ENCODE measurements around the gene LRIG2. TPM values are rescaled to one million over a fixed set of nuclear protein-coding genes. Genes with fewer than 3 reads are reported as not detected.

Gene LRIG2
- total RNA-seq, 1 donor from 2014 or later, result 17.9 TPM

DNA sequence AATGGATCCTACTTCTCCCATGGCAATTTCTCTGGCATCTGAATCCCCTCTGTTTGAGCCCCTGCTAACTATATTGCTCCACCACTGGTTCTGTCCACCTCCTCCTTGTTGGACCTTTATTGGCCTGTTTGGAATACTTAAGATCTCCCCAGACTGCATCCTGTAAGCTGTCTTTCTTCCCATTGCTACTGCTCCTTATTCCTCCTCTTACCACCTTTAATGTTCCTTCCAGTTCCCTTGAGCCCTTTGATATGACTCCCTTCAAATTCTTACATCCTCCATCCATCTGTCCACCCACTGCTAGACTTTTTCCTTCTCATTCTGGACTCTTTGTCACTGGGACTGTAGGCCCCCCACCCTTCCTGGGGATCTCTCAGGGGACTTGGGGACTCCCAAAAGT lies 31.0 kb downstream of the LRIG2 start:
- no peak overlapping the region for H3K4me3 Mint-ChIP-seq
- no peaks in the 10 kb centered on the region for H3K27me3 Mint-ChIP-seq (ENCODE audit: low read depth)
- no peak overlapping the region for H3K27ac Mint-ChIP-seq (ENCODE audit: unreplicated experiment)
- no peaks in the 10 kb centered on the region for H3K9me3 Mint-ChIP-seq
- H3K4me1 Mint-ChIP-seq, result no peaks in the 10 kb centered on the region
- TF ChIP-seq, protein P1, sequence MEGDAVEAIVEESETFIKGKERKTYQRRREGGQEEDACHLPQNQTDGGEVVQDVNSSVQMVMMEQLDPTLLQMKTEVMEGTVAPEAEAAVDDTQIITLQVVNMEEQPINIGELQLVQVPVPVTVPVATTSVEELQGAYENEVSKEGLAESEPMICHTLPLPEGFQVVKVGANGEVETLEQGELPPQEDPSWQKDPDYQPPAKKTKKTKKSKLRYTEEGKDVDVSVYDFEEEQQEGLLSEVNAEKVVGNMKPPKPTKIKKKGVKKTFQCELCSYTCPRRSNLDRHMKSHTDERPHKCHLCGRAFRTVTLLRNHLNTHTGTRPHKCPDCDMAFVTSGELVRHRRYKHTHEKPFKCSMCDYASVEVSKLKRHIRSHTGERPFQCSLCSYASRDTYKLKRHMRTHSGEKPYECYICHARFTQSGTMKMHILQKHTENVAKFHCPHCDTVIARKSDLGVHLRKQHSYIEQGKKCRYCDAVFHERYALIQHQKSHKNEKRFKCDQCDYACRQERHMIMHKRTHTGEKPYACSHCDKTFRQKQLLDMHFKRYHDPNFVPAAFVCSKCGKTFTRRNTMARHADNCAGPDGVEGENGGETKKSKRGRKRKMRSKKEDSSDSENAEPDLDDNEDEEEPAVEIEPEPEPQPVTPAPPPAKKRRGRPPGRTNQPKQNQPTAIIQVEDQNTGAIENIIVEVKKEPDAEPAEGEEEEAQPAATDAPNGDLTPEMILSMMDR (conservative IDR thresholded peaks at IDR 0.05), result no peak
- DNase-seq (ENCODE audit: low read depth, low spot score), result no peak
- H3K36me3 Mint-ChIP-seq (ENCODE audit: low read depth), result peaks cover 16% of the 10 kb centered on the region

DNA sequence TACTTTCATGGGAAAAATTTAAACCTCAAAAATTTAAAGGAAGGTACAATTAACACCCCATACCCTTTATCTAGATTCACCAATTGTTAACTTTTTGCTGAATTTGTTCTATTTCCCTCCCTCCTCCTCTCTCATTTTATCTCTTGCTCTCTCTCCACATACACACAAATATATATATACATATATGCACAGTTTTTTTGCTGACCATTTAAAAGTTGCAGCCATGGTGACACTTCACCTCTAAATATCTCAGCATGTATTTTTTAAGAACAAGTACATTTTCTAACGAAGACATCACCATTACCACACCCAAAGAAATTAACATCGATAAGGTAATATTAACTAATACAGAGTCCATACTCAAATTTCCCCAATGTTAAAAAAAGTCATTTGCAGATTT lies 33.9 kb downstream of the LRIG2 start:
- TF ChIP-seq, protein P1 (conservative IDR thresholded peaks at IDR 0.05), result no peak
- no peaks in the 10 kb centered on the region for H3K9me3 Mint-ChIP-seq
- H3K27me3 Mint-ChIP-seq (ENCODE audit: low read depth), result no peaks in the 10 kb centered on the region
- no peak for DNase-seq (ENCODE audit: low read depth, low spot score)
- no peak overlapping the region for H3K27ac Mint-ChIP-seq (ENCODE audit: unreplicated experiment)
- H3K4me3 Mint-ChIP-seq, result no peak overlapping the region
- H3K36me3 Mint-ChIP-seq (ENCODE audit: low read depth), result peaks cover 14% of the 10 kb centered on the region
- H3K4me1 Mint-ChIP-seq, result no peaks in the 10 kb centered on the region

DNA sequence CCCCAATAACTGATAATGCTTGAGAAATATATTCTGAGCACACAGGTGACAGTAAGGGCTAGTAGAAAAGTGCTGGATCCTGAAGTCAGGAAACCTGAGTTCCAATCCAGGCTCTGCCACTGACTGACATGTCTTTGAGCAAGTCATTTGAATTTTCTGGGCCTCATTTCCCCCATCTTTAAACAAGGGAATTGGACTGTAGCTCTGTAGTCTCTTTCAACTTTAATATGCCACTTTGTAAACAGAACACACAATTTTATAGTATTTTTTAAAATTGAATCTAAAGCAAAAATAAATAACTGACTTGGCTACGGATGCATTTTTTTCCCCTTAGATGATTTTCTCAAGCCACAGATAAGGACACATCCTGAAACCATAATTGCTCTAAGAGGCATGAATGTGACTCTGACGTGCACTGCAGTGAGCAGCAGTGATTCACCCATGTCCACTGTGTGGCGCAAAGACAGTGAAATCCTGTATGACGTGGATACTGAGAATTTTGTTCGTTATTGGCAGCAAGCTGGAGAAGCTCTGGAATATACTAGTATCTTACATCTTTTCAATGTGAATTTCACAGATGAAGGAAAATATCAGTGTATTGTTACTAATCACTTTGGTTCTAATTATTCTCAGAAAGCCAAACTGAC lies 37.0 kb downstream of the LRIG2 start:
- H3K9me3 Mint-ChIP-seq, result no peaks in the 10 kb centered on the region
- no peaks in the 10 kb centered on the region for H3K27me3 Mint-ChIP-seq (ENCODE audit: low read depth)
- H3K36me3 Mint-ChIP-seq (ENCODE audit: low read depth), result peaks cover 18% of the 10 kb centered on the region
- no peaks in the 10 kb centered on the region for H3K4me1 Mint-ChIP-seq
- TF ChIP-seq, protein P1 (conservative IDR thresholded peaks at IDR 0.05), result no peak
- no peak overlapping the region for H3K4me3 Mint-ChIP-seq
- DNase-seq (ENCODE audit: low read depth, low spot score), result no peak
- H3K27ac Mint-ChIP-seq (ENCODE audit: unreplicated experiment), result no peak overlapping the region

DNA sequence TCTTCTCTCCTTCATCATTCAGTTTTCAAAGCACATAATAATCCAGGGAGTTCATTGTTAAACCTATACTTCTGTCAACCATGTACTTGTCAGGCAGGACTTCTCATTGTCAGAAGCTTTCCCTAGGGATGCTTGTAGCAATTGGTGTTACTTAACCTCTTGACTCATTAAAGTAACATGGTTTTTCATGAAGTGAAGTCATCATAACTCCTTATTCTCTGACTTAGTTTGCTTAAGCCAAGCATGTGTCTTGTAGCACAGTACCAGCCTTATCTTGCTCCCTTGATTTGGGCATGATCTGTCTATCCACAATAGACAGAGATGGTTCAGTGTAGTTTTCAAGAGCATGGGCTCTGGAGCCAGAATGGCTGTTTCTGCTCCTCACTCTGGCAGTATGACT lies 45.3 kb downstream of the LRIG2 start:
- H3K4me3 Mint-ChIP-seq, result no peak overlapping the region
- no peaks in the 10 kb centered on the region for H3K27me3 Mint-ChIP-seq (ENCODE audit: low read depth)
- peaks cover 23% of the 10 kb centered on the region for H3K36me3 Mint-ChIP-seq (ENCODE audit: low read depth)
- TF ChIP-seq, protein P1 (conservative IDR thresholded peaks at IDR 0.05), result no peak
- no peak for DNase-seq (ENCODE audit: low read depth, low spot score)
- no peaks in the 10 kb centered on the region for H3K9me3 Mint-ChIP-seq
- no peak overlapping the region for H3K27ac Mint-ChIP-seq (ENCODE audit: unreplicated experiment)
- no peaks in the 10 kb centered on the region for H3K4me1 Mint-ChIP-seq

DNA sequence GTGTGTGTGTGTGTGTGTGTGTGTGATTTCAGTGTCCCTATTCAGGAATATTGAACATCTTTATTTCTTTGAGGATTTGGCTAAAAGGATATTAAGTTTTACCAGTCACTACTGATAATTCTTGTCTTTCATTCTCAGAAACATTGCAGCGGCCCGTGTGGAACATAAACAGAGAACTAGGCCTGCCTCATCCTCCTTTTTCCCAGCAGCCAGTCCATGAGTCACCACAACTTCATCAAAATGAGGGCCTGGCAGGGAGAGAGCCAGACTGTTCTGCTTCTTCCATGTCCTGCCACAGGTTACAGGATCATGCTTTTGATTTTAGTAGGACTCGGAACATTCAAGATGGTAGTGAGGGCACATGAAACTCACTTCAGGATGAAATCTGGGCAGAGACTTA lies 50.7 kb downstream of the LRIG2 start:
- Mint-ChIP-seq H3K36me3 (ENCODE audit: low read depth) (peaks cover 26% of the 10 kb centered on the region), H3K27me3 (ENCODE audit: low read depth) (no peaks in the 10 kb centered on the region), H3K9me3 (no peaks in the 10 kb centered on the region), H3K4me1 (no peaks in the 10 kb centered on the region), H3K4me3 (no peak overlapping the region), H3K27ac (ENCODE audit: unreplicated experiment) (no peak overlapping the region)
- TF ChIP-seq, protein P1 (conservative IDR thresholded peaks at IDR 0.05), result no peak
- no peak for DNase-seq (ENCODE audit: low read depth, low spot score)
